Neutrophil (primary cell): ENCODE measurements around the gene GRM5.

Experiments used
- H3K27ac ChIP-seq: fragments of 200-600 bp; sonication (generic); 2 replicates; pipeline ENCODE4 v1.5.1; 2016; ENCODE audit warnings: mild to moderate bottlenecking, moderate library complexity
- H3K27me3 ChIP-seq: fragments of 200-600 bp; sonication (generic); 2 replicates; pipeline ENCODE4 v1.6.0; 2016; ENCODE audit warnings: mild to moderate bottlenecking
- H3K36me3 ChIP-seq: fragments of 200-600 bp; sonication (generic); 2 replicates; pipeline ENCODE4 v1.5.1; 2017
- H3K4me1 ChIP-seq, 2 experiments: fragments of 200-600 bp in 1 of 2; sonication (generic) in 1 of 2; 1 replicate in 1 of 2; 2 replicates in 1 of 2; pipeline versions ENCODE4 v1.5.1 to v1.6.1; 2013 to 2016; ENCODE audit warnings: low read depth in 1 of 2, low read length in 1 of 2, mild to moderate bottlenecking in 1 of 2, moderate library complexity in 1 of 2; ENCODE audit not compliant: control insufficient read depth in 1 of 2, insufficient read depth in 1 of 2
- H3K4me3 ChIP-seq, 2 experiments: fragments of 200-600 bp in 1 of 2; sonication (generic) in 1 of 2; 1 replicate in 1 of 2; 2 replicates in 1 of 2; pipeline ENCODE4 v1.5.1; 2013 to 2016; ENCODE audit warnings: low read depth in 1 of 2, low read length in 1 of 2, mild to moderate bottlenecking in 1 of 2, moderate library complexity in 1 of 2
- H3K9me3 ChIP-seq: fragments of 200-600 bp; sonication (generic); 2 replicates; pipeline ENCODE4 v1.5.1; 2016
- CTCF ChIP-seq: fragments of 200-600 bp; sonication (generic); IDR thresholded peaks from 2 replicates; pipeline ENCODE4 v1.5.1; 2016; ENCODE audit warnings: antibody characterized with exemption

The GRM5 gene

GRCh38 chr11:88484873-88485621 lies 580.7 kb downstream of the GRM5 start:
- H3K9me3 ChIP-seq: no peaks in the 10 kb centered on the region
- no peaks in the 10 kb centered on the region for H3K4me1 ChIP-seq
- peak; percentile 83 for TF ChIP-seq CTCF
- no peaks in the 10 kb centered on the region for H3K36me3 ChIP-seq
- no peak overlapping the region for H3K4me3 ChIP-seq
- H3K27me3 ChIP-seq: no peaks in the 10 kb centered on the region
- H3K27ac ChIP-seq: no peak overlapping the region

GRCh38 chr11:88482871-88483301 lies 582.9 kb downstream of the GRM5 start:
- TF ChIP-seq CTCF: no peak
- no peaks in the 10 kb centered on the region for H3K27me3 ChIP-seq
- no peak overlapping the region for H3K4me3 ChIP-seq
- H3K4me1 ChIP-seq: no peaks in the 10 kb centered on the region
- no peak overlapping the region for H3K27ac ChIP-seq
- H3K36me3 ChIP-seq: no peaks in the 10 kb centered on the region
- H3K9me3 ChIP-seq: no peaks in the 10 kb centered on the region

- no peaks in the 10 kb centered on the region for H3K4me1 ChIP-seq
- H3K4me3 ChIP-seq: no peak overlapping the region
- no peaks in the 10 kb centered on the region for H3K36me3 ChIP-seq
- TF ChIP-seq CTCF: no peak
- no peaks in the 10 kb centered on the region for H3K27me3 ChIP-seq
- H3K27ac ChIP-seq: no peak overlapping the region
- H3K9me3 ChIP-seq: no peaks in the 10 kb centered on the region
Observed at GRCh38 chr11:88480223-88480622, 585.6 kb downstream of the GRM5 start.

GRCh38 chr11:88478136-88478815 lies 587.5 kb downstream of the GRM5 start:
- Histone ChIP-seq H3K36me3 (no peaks in the 10 kb centered on the region), H3K4me3 (no peak overlapping the region), H3K9me3 (no peaks in the 10 kb centered on the region), H3K4me1 (peaks cover 0 to 5% of the 10 kb centered on the region in 2 experiments), H3K27me3 (no peaks in the 10 kb centered on the region), H3K27ac (no peak overlapping the region)
- no peak for TF ChIP-seq CTCF

- Histone ChIP-seq H3K27ac (no peak overlapping the region), H3K36me3 (no peaks in the 10 kb centered on the region), H3K4me1 (peaks cover 0 to 5% of the 10 kb centered on the region in 2 experiments), H3K4me3 (no peak overlapping the region), H3K9me3 (no peaks in the 10 kb centered on the region), H3K27me3 (no peaks in the 10 kb centered on the region)
- TF ChIP-seq CTCF: no peak
Observed at GRCh38 chr11:88475991-88476418, 589.8 kb downstream of the GRM5 start.
